ENCODE results near the gene MYZAP.
A peak's percentile ranks its signal among the peaks of the same experiment; 100 is the strongest.

The MYZAP gene

DNA sequence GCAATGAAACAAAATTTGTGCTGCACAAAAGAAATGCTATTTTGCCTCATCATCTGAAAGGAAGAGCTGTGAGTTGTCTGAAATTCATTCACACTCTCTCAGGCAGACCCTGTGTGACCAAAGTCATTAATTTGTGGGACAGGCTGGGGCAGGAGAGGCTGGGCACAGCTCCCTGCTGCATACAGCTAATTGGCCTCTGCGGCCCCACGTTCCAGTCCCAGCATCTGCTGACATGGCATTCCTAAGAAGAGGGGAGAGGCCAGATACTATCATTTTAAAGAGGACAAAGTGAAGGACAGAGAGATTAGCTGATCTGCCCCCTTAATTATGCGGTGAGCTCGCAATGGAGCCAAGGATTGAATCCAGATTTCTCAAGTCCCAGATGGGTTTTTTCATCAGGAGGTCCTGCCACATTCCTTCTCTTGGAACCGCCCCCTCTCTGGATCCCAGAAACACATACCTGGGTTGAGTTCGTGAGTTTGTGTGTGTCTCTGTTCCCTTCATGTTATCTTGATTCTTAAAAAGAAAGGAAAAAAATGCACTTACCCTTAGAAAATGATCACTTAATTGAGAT, 139.9 kb downstream of the MYZAP start:
- no peak overlapping the region for H3K4me3 ChIP-seq (ENCODE audit: low read depth in 1 of 2, low read length in 1 of 2)
- no peaks in the 10 kb centered on the region for H3K36me3 ChIP-seq
- H3K9me3 ChIP-seq: no peaks in the 10 kb centered on the region
- H3K27me3 ChIP-seq: no peaks in the 10 kb centered on the region
- TF ChIP-seq, protein P1, sequence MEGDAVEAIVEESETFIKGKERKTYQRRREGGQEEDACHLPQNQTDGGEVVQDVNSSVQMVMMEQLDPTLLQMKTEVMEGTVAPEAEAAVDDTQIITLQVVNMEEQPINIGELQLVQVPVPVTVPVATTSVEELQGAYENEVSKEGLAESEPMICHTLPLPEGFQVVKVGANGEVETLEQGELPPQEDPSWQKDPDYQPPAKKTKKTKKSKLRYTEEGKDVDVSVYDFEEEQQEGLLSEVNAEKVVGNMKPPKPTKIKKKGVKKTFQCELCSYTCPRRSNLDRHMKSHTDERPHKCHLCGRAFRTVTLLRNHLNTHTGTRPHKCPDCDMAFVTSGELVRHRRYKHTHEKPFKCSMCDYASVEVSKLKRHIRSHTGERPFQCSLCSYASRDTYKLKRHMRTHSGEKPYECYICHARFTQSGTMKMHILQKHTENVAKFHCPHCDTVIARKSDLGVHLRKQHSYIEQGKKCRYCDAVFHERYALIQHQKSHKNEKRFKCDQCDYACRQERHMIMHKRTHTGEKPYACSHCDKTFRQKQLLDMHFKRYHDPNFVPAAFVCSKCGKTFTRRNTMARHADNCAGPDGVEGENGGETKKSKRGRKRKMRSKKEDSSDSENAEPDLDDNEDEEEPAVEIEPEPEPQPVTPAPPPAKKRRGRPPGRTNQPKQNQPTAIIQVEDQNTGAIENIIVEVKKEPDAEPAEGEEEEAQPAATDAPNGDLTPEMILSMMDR (IDR thresholded peaks at IDR 0.05): no peak
- H3K27ac ChIP-seq: no peak overlapping the region
- H3K4me1 ChIP-seq (ENCODE audit: control insufficient read depth in 1 of 2, insufficient read depth in 1 of 2, low read depth in 1 of 2, low read length in 1 of 2): no peaks in the 10 kb centered on the region

DNA sequence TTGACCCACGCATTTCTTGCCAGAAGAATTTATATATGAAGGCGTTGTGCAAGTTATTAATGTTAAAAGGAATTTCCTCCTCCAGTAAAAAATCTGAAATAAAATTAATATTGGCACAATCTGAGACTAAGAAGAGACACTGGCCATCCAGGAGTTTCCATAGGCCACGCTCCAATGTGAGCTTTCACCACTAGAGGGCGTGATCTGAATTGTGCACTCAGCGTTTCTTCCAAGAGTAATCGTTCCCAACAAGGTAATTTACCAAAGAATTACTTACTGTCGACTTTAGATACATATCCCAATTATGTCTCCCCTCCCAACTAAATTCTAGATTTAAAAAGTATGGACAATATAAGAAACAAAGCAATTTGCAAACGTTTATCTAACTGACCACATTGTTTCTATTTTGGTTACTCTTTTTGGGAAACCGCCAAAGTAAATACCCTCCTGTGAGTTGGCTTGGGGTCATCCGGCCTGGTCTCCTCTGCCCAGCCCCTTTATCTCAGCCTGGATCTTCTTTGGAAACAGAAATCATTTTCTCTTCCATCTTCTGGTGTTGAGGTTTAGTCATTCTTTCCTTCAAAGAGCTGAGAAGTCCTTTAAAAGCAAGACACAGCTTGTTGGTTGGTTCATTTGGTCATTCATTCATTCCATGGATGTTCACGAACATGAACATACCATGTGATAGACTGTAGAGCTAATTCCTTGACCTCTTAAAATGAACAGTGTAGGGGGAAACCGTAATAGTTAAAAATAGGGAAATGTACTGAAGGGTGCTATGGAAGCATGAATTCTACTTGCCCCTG, 141.0 kb downstream of the MYZAP start:
- Histone ChIP-seq H3K27me3 (no peaks in the 10 kb centered on the region), H3K9me3 (no peaks in the 10 kb centered on the region), H3K36me3 (no peaks in the 10 kb centered on the region), H3K27ac (no peak overlapping the region), H3K4me1 (ENCODE audit: control insufficient read depth in 1 of 2, insufficient read depth in 1 of 2, low read depth in 1 of 2, low read length in 1 of 2) (no peaks in the 10 kb centered on the region), H3K4me3 (ENCODE audit: low read depth in 1 of 2, low read length in 1 of 2) (no peak overlapping the region)
- TF ChIP-seq, protein P1 (IDR thresholded peaks at IDR 0.05): peak; percentile 51

DNA sequence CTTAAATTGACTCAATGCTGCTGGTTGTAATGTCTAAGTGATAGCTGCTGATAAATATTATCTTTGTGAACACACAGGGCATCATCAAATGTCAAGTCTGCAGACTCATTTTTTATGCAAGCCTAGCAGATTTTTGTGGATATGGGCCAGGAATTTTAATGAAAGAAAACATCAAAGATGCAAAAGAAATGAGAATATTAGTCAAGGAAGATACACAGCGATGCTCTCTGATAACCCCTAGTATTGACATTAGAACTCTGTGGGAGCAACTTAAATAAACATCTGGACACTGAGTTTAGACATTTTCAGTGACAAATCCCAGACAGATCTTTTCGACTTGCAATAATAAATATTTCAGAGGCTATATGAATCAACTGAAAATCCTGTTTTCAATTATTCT, 143.2 kb downstream of the MYZAP start:
- Histone ChIP-seq H3K36me3 (no peaks in the 10 kb centered on the region), H3K27ac (no peak overlapping the region), H3K4me3 (ENCODE audit: low read depth in 1 of 2, low read length in 1 of 2) (no peak overlapping the region), H3K27me3 (no peaks in the 10 kb centered on the region), H3K9me3 (no peaks in the 10 kb centered on the region), H3K4me1 (ENCODE audit: control insufficient read depth in 1 of 2, insufficient read depth in 1 of 2, low read depth in 1 of 2, low read length in 1 of 2) (no peaks in the 10 kb centered on the region)
- TF ChIP-seq, protein P1 (IDR thresholded peaks at IDR 0.05): no peak

All from neutrophil (primary cell).